Endothelial cell of umbilical vein (primary cell): ENCODE data around the gene DUSP3. TPM values are rescaled to one million over a fixed set of nuclear protein-coding genes. Genes with fewer than 3 reads are reported as not detected.

Source experiments
- BruUV-seq: library from RNA; stranded (reverse); fragments of 400-500 nt; replicated peaks from 2 replicates; lab custom pipeline; 2021; lab: Mats Ljungman, UMichigan
- CTCF ChIA-PET: fragments of 300-600, 350-600 bp; sonication (Branson Sonifier 250); formaldehyde crosslinking; loops from one replicate; lab custom pipeline; 2021; ENCODE audit warnings: antibody characterized with exemption, inconsistent platforms; lab: Charles Lee
- POLR2A ChIA-PET: fragments of 300-600, 350-600 bp; sonication (Branson Sonifier 250); formaldehyde crosslinking; loops from one replicate; lab custom pipeline; 2021; ENCODE audit warnings: antibody characterized with exemption, inconsistent platforms; lab: Charles Lee
- DNase-seq: peaks from one replicate; pipeline ENCODE4 v3.0.0-alpha.2; 2011; ENCODE audit warnings: low read depth, low spot score
- FAIRE-seq: peaks from 2 replicates; lab custom pipeline; 2011; peaks lifted over from hg19 to GRCh38; lab: Jason Lieb, UNC
- H2AFZ ChIP-seq: 2 replicates; pipeline ENCODE4 v1.6.0; 2012; ENCODE audit warnings: low read depth, low read length, control low read depth, inconsistent platforms
- H3K27ac ChIP-seq: 2 replicates; pipeline ENCODE4 v1.5.1; 2011; ENCODE audit warnings: low read depth, mild to moderate bottlenecking, control low read depth, low read length, moderate library complexity; ENCODE audit not compliant: insufficient read depth
- H3K27me3 ChIP-seq, 2 experiments: 2 replicates each; pipeline versions ENCODE4 v1.6.0 to v1.6.1; 2011; ENCODE audit warnings: low read length in 2 of 2, mixed read lengths in 1 of 2; ENCODE audit not compliant: control insufficient read depth in 2 of 2, insufficient read depth in 2 of 2
- H3K36me3 ChIP-seq, 2 experiments: 2 replicates in 1 of 2; 3 replicates in 1 of 2; pipeline ENCODE4 v1.5.1; 2011; ENCODE audit warnings: low read length in 2 of 2, mild to moderate bottlenecking in 1 of 2, moderate library complexity in 1 of 2; ENCODE audit not compliant: control insufficient read depth in 2 of 2, insufficient read depth in 2 of 2; ENCODE audit errors: extremely low read depth in 1 of 2
- H3K4me1 ChIP-seq: 3 replicates; pipeline ENCODE4 v1.5.1; 2011; ENCODE audit warnings: mild to moderate bottlenecking, low read length; ENCODE audit not compliant: control insufficient read depth, insufficient read depth; ENCODE audit errors: extremely low read depth
- H3K4me2 ChIP-seq: 2 replicates; pipeline ENCODE4 v1.6.1; 2011; ENCODE audit warnings: low read length, control low read depth, mixed read lengths; ENCODE audit not compliant: insufficient read depth
- H3K4me3 ChIP-seq, 3 experiments: fragments of 200-600 bp in 1 of 3; sonication (generic), shearing (Covaris generic) in 1 of 3; replicated peaks in 1 of 3; 2 replicates each; pipeline ENCODE4 v1.5.1; 2011 to 2016; ENCODE audit warnings: control low read depth in 3 of 3, low read length in 3 of 3, mild to moderate bottlenecking in 2 of 3, inconsistent platforms in 1 of 3, low read depth in 1 of 3, moderate library complexity in 1 of 3; ENCODE audit not compliant: insufficient read depth in 1 of 3
- H3K79me2 ChIP-seq: 2 replicates; pipeline ENCODE4 v1.6.0; 2012; ENCODE audit warnings: low read length, inconsistent platforms; ENCODE audit not compliant: control insufficient read depth, insufficient read depth
- H3K9ac ChIP-seq: replicated peaks from 2 replicates; pipeline ENCODE3; 2011; ENCODE audit warnings: low read length, control low read depth; ENCODE audit not compliant: insufficient read depth; ENCODE audit errors: extremely low read depth
- H3K9me1 ChIP-seq: replicated peaks from 3 replicates; pipeline ENCODE4 v1.6.0; 2011; ENCODE audit warnings: mild to moderate bottlenecking, low read length; ENCODE audit not compliant: control insufficient read depth, insufficient read depth; ENCODE audit errors: extremely low read depth
- H3K9me3 ChIP-seq: replicated peaks from 2 replicates; pipeline ENCODE4 v1.5.1; 2012; ENCODE audit warnings: low read length, inconsistent platforms; ENCODE audit not compliant: control insufficient read depth, insufficient read depth
- H4K20me1 ChIP-seq: replicated peaks from 2 replicates; pipeline ENCODE3; 2011; ENCODE audit warnings: mild to moderate bottlenecking, low read length; ENCODE audit not compliant: control insufficient read depth, insufficient read depth; ENCODE audit errors: extremely low read depth
- CTCF ChIP-seq, 2 donors: IDR thresholded peaks; 1 replicate in 1 of 2; 2 replicates in 1 of 2; pipeline ENCODE4 v1.5.1; 2011; ENCODE audit warnings: low read length in 2 of 2, mild to moderate bottlenecking in 2 of 2, moderate library complexity in 2 of 2, control low read depth in 1 of 2, inconsistent platforms in 1 of 2, low read depth in 1 of 2; ENCODE audit not compliant: insufficient read depth in 1 of 2; ENCODE audit errors: extremely low read depth in 1 of 2
- EZH2 ChIP-seq: IDR thresholded peaks from 2 replicates; pipeline ENCODE4 v1.6.1; 2012; ENCODE audit warnings: borderline replicate concordance, low read depth, mild to moderate bottlenecking, moderate library complexity, low read length, inconsistent platforms; ENCODE audit not compliant: severe bottlenecking
- FOS ChIP-seq: IDR thresholded peaks from 2 replicates; pipeline ENCODE4 v1.6.1; 2011; ENCODE audit warnings: mild to moderate bottlenecking, low read length, moderate library complexity, borderline replicate concordance; ENCODE audit not compliant: insufficient read depth
- GATA2 ChIP-seq: IDR thresholded peaks from 2 replicates; pipeline ENCODE4 v1.7.0; 2011; ENCODE audit warnings: low read depth, mild to moderate bottlenecking, moderate library complexity, mixed read lengths, low read length; ENCODE audit not compliant: insufficient read length, insufficient read depth
- JUN ChIP-seq: IDR thresholded peaks from 2 replicates; pipeline ENCODE4 v1.6.1; 2011; ENCODE audit warnings: borderline replicate concordance, low read depth; ENCODE audit not compliant: insufficient read length, insufficient read depth
- MAX ChIP-seq: IDR thresholded peaks from 2 replicates; pipeline ENCODE4 v1.6.1; 2011; ENCODE audit not compliant: insufficient read depth, insufficient read length
- MYC ChIP-seq: IDR thresholded peaks from one replicate; pipeline ENCODE4 v1.6.1; 2011; ENCODE audit warnings: mild to moderate bottlenecking, low read depth, low read length
- POLR2A ChIP-seq: IDR thresholded peaks from 2 replicates; pipeline ENCODE4 v1.6.1; 2012; ENCODE audit warnings: low read depth, mild to moderate bottlenecking, control low read depth, low read length
- POLR2AphosphoS5 ChIP-seq: IDR thresholded peaks from 2 replicates; pipeline ENCODE4 v1.6.1; 2012; ENCODE audit warnings: low read depth, mild to moderate bottlenecking, control low read depth, low read length, moderate library complexity; ENCODE audit not compliant: insufficient read depth
- dilution Hi-C: fragments of 300-500 bp; cut with MboI; formaldehyde crosslinking; loops from one replicate; pipeline ENCODE4 v1.15.0; 2019; ENCODE audit warnings: low sequenced_read_pairs; ENCODE audit not compliant: extremely low pct_ligation_motif_present
- intact Hi-C: fragments of 100-400 bp; cut with micrococcal nuclease; formaldehyde crosslinking; loops from one replicate; pipeline ENCODE4 v1.10.0; 2022
- polyA plus RNA-seq, 4 experiments: library from polyadenylated mRNA; depleted of rRNA in 3 of 4; stranded (reverse) in 3 of 4; unstranded in 1 of 4; fragments of >200 nt; gene quantifications; 2 replicates each; pipeline versions ENCODE4 v1.2.1 to v1.2.3, GENCODE V29; 2011 to 2012; ENCODE audit warnings: missing spikeins in 1 of 4
- total RNA-seq: library from RNA; stranded (reverse); gene quantifications from 2 replicates; pipeline ENCODE4 v1.2.3, GENCODE V29; 2021

The DUSP3 gene
- total and polyA plus RNA-seq, 2 donors (not counting 3 experiments of a cell fraction or from before 2014, with no cell fraction given), result 46.8 to 57.7 TPM

GRCh38 chr17:43771463-43771862, 7.3 kb downstream of the DUSP3 start:
- no peak for FAIRE-seq
- no peaks in the 10 kb centered on the region for H4K20me1 ChIP-seq
- POLR2A ChIA-PET, result no interaction called here

More at GRCh38 chr17:43771463-43771862, 7.3 kb downstream of the DUSP3 start:
- dilution Hi-C loops, result no loop called here
- Histone ChIP-seq H3K27me3 (no peaks in the 10 kb centered on the region), H3K27ac (no peak overlapping the region), H3K36me3 (peaks cover 16 to 39% of the 10 kb centered on the region in 2 experiments), H3K9me1 (no peaks in the 10 kb centered on the region), H3K4me3 (no peak overlapping the region), H3K9me3 (no peaks in the 10 kb centered on the region), H3K9ac (no peak overlapping the region), H2AFZ (no peak overlapping the region), H3K79me2 (peaks cover 3% of the 10 kb centered on the region), H3K4me2 (no peak overlapping the region), H3K4me1 (no peaks in the 10 kb centered on the region)
- CTCF ChIA-PET, result no interaction called here
- TF ChIP-seq EZH2, result no peak
- no peak for TF ChIP-seq FOS
- TF ChIP-seq MAX, result no peak
- TF ChIP-seq POLR2A, result no peak
- TF ChIP-seq JUN, result no peak
- TF ChIP-seq GATA2, result no peak
- no peak for TF ChIP-seq POLR2AphosphoS5
- no peak for TF ChIP-seq MYC
- TF ChIP-seq CTCF (IDR thresholded peaks at IDR 0.05; ENCODE audit: extremely low read depth in 1 of 2, insufficient read depth in 1 of 2, low read depth in 1 of 2, low read length in 2 of 2), result no peak
- DNase-seq, result no peak
- intact Hi-C loops, result no loop called here
- BruUV-seq, result no TSS peak
